Measurements from ENCODE around the gene VPREB3.

VPREB3 gene

GRCh38 chr22:23777776-23778576, 23.8 kb upstream of the VPREB3 start:
- no peaks in the 10 kb centered on the region for H3K9me3 Mint-ChIP-seq
- peaks cover 38% of the 10 kb centered on the region for H3K27me3 Mint-ChIP-seq
- no peak overlapping the region for H3K4me3 Mint-ChIP-seq
- H3K36me3 Mint-ChIP-seq, result no peaks in the 10 kb centered on the region
- CTCF ChIA-PET, result interaction anchor here (0.6 to 1.0 kb wide), 2 partner anchors 9 to 11 kb away, joined by 3 to 4 read pairs; partner anchors contain the start of gene SMARCB1
- no peak for DNase-seq
- H3K4me1 Mint-ChIP-seq, result peaks cover 3% of the 10 kb centered on the region
- H3K27ac Mint-ChIP-seq, result no peak overlapping the region

GRCh38 chr22:23775779-23776375, 21.7 kb upstream of the VPREB3 start:
- peaks cover 17% of the 10 kb centered on the region for H3K4me1 Mint-ChIP-seq
- no peak for DNase-seq
- no peak overlapping the region for H3K4me3 Mint-ChIP-seq
- no peaks in the 10 kb centered on the region for H3K36me3 Mint-ChIP-seq
- peaks cover 38% of the 10 kb centered on the region for H3K27me3 Mint-ChIP-seq
- CTCF ChIA-PET, result interaction anchor here (1.3 kb wide), 1 partner anchor 10 kb away, joined by 7 read pairs; no protein-coding TSS in a partner anchor
- no peaks in the 10 kb centered on the region for H3K9me3 Mint-ChIP-seq
- no peak overlapping the region for H3K27ac Mint-ChIP-seq

DNA sequence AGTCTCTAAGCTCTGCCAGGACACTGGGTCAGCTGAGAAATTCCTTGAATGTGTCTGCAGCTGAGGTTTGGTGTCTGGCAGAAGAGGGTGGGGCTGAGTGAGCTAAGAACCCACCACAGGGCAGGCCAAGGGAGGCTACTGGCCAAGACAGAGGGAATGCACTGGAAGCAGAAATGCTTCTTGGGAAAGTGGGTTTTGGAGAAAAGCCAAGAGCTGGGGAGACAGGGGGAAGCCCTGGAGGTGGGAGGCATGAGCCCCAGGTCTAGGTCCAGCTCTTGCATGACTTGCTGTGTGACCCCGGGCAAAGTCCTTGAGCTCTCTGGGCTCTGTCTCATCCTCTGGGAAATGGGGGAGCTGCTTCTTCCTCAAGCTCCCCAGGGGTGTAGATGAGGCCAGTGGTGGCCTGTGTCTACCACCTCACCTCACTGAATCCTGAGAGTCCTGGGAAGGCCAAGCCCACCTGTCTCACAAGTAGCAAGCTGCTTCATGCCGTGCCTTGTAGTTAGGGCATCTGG, 20.8 kb upstream of the VPREB3 start:
- H3K27ac Mint-ChIP-seq, result no peak overlapping the region
- CTCF ChIA-PET, result interaction anchor here (1.1 to 2.0 kb wide), 3 partner anchors 11 to 119 kb away, joined by 4 to 7 read pairs (median 6); partner anchors contain the start of gene MIF
- no peak overlapping the region for H3K4me3 Mint-ChIP-seq
- H3K36me3 Mint-ChIP-seq, result no peaks in the 10 kb centered on the region
- no peak for DNase-seq
- H3K4me1 Mint-ChIP-seq, result peaks cover 21% of the 10 kb centered on the region
- H3K27me3 Mint-ChIP-seq, result peaks cover 38% of the 10 kb centered on the region
- H3K9me3 Mint-ChIP-seq, result no peaks in the 10 kb centered on the region

DNA sequence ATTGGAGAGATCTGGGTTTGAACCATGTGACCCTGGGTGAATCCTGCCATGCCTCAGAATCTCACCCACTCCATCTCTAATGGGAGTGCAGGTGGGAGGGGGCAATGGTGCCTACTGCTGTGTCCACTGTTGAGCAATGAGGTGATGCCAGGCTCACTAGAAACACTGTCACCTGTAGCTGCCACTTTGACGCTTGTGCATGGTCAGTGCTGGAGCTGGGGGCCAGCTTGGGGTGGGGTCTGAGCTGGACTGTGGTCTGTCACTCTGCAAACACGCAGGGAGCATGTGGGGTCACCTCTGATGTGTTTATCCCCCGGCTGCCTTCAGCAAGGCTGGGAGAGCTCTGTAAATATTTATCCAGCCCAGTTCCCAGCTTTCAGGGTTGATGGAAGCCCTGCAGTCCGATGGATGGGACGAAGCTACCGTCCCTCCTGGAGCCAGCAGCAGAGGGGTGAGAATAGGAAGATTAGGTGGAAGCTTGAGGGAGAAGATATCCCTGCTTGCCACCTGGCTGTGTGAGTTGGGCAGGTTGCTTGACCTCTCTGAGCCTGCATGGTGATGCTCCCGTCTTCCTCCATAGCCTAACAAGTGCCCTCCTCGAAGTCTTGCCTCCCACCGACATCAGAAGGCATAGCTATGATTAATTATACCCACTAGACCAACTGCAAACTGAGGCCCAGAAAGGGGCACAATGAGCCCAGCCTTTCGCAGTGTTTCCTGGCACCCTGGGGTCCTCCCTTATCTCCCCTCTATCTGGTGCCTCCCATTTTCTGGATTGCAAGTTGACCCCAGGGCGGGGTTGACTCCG, 20.1 kb upstream of the VPREB3 start:
- no peaks in the 10 kb centered on the region for H3K36me3 Mint-ChIP-seq
- no peak for DNase-seq
- H3K9me3 Mint-ChIP-seq, result no peaks in the 10 kb centered on the region
- H3K4me1 Mint-ChIP-seq, result peaks cover 23% of the 10 kb centered on the region
- H3K4me3 Mint-ChIP-seq, result no peak overlapping the region
- H3K27me3 Mint-ChIP-seq, result peaks cover 41% of the 10 kb centered on the region
- no peak overlapping the region for H3K27ac Mint-ChIP-seq
- CTCF ChIA-PET, result interaction anchor here (1.1 to 2.0 kb wide), 3 partner anchors 12 to 120 kb away, joined by 4 to 7 read pairs (median 6); partner anchors contain the start of gene MIF

GRCh38 chr22:23773483-23774113, 19.4 kb upstream of the VPREB3 start:
- no peak overlapping the region for H3K27ac Mint-ChIP-seq
- no peak for DNase-seq
- no peak overlapping the region for H3K4me3 Mint-ChIP-seq
- peaks cover 23% of the 10 kb centered on the region for H3K4me1 Mint-ChIP-seq
- H3K27me3 Mint-ChIP-seq, result peaks cover 43% of the 10 kb centered on the region
- H3K9me3 Mint-ChIP-seq, result no peaks in the 10 kb centered on the region
- CTCF ChIA-PET, result interaction anchor here (2.0 kb wide), 1 partner anchor 76 kb away, joined by 6 read pairs; no protein-coding TSS in a partner anchor
- H3K36me3 Mint-ChIP-seq, result no peaks in the 10 kb centered on the region

DNA sequence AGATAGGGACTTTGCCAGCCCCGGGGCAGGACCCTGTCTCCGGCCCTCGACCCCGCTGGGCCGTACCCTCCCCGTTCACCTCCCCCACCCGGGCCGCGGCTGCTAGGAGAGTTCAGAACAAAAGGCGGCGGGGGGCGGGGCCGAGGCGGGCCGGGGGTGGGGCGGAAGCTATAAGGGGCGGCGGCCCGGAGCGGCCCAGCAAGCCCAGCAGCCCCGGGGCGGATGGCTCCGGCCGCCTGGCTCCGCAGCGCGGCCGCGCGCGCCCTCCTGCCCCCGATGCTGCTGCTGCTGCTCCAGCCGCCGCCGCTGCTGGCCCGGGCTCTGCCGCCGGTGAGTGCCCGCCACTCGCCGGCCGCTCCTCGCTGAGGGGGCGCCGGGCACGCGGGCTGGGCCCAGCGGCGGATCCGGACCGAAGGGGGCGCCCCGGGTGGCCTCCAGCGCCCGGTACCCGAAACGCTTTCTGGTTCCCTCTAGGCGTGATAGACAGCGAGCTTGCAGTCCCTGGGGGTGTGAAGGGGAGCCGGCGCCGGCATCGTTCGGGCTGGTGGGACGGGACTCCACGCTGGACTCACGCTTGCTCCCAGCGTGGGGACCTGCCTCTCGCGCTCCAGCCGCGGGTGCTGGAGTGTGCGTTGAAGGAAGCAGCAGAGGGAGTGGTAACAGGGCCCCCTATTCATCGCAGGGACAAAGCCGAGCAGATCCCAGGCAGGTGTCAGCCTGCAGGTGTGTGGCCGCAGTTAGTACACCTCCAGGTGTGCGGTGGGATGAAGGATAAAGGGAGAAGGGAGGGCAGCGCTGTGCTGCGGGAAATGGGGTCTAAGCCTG, 18.6 kb upstream of the VPREB3 start, which contains the start of gene MMP11:
Gene MMP11, plus strand, starts transcription at position 201 of the 825 bp plus-strand sequence. Its CDS starts 22 bp downstream, at position 223.
- peaks cover 43% of the 10 kb centered on the region for H3K27me3 Mint-ChIP-seq
- peaks cover 29% of the 10 kb centered on the region for H3K4me1 Mint-ChIP-seq
- no peaks in the 10 kb centered on the region for H3K36me3 Mint-ChIP-seq
- peak within 1 kb of the TSS; percentile 56 for H3K4me3 Mint-ChIP-seq
- CTCF ChIA-PET, result interaction anchor here (2.2 kb wide), 1 partner anchor 19 kb away, joined by 5 read pairs; no protein-coding TSS in a partner anchor
- H3K27ac Mint-ChIP-seq, result no peak within 1 kb of the TSS
- H3K9me3 Mint-ChIP-seq, result no peaks in the 10 kb centered on the region
- peak; percentile 76 for DNase-seq

DNA sequence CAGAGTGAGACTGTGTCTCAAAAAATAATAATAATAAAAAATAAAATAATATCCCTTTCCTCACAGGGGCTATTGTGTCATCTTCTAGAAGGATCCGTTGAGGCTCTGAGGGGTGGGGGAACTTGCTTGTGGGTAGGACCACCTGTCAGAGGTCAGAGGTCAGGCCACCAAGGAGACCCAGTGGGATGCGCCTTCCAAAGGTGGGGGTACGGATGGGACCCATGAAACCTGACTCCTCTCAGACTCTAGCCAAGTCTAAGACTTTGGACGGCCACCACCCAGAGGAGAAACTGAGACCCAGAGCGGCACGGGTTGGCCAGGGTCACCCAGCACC, 18.1 kb upstream of the VPREB3 start:
- Mint-ChIP-seq H3K27me3 (peaks cover 43% of the 10 kb centered on the region), H3K36me3 (no peaks in the 10 kb centered on the region), H3K4me1 (peaks cover 29% of the 10 kb centered on the region), H3K27ac (no peak overlapping the region), H3K4me3 (peak overlapping the region; percentile 56), H3K9me3 (no peaks in the 10 kb centered on the region)
- DNase-seq, result no peak
- CTCF ChIA-PET, result interaction anchor here (1.4 to 2.2 kb wide), 3 partner anchors 20 to 79 kb away, joined by 5 to 8 read pairs (median 8); no protein-coding TSS in a partner anchor

GRCh38 chr22:23769321-23769965, 15.2 kb upstream of the VPREB3 start:
- DNase-seq, result no peak
- Mint-ChIP-seq H3K4me3 (peak overlapping the region; percentile 40), H3K4me1 (peaks cover 53% of the 10 kb centered on the region), H3K9me3 (no peaks in the 10 kb centered on the region), H3K27ac (no peak overlapping the region), H3K27me3 (peaks cover 26% of the 10 kb centered on the region), H3K36me3 (peaks cover 10% of the 10 kb centered on the region)
- CTCF ChIA-PET, result interaction anchor here (0.7 to 1.5 kb wide), 6 partner anchors 49 to 127 kb away, joined by 3 to 5 read pairs (median 3); no protein-coding TSS in a partner anchor

DNA sequence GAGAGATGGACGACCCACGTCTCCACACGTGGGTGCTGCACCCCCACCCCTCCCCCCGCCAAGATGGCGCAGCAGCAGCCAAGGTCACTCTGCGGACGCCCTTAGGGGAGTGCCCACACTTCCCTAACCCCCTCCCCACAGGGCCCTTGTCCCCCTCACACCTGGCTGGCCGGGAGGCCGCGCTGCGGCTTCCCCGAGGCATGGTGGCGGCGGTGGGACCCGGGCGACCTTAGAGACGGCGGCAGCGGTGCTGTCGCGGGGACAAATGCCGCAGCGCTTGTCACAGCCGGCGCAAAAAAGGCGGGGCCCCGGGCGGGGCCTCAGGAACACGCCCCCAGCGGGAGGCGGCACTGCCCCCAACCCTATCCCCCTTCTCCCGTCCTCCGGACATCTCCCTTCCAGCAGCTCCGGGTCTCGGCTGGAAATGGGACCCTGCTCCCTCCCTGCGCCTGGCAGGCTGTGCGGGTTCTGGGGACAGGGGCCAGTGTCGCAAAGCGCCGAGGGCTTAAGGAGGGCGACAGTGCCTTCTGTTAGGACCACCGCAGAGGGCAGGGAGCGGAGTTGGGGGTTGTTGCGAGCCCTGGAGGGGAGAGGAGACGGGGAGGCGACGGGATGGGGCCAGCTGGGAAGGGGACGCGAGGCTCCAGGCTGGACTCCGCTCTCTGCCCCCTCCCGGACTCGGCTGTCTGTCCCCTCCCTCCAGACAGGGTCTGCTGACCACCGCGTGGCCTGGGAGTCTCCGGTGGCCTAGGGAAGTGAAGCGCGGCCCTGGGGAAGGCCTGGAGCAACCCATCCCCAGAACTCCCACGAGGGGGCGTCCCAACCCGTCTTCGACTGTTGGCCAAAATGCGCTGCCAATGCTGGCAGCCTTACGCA, 13.7 kb upstream of the VPREB3 start, which contains the start of gene CHCHD10:
Gene CHCHD10, minus strand, starts transcription at position 300 of the 876 bp plus-strand sequence. Its CDS starts 98 bp downstream, at position 202.
- peak within 1 kb of the TSS; percentile 80 for H3K4me3 Mint-ChIP-seq
- peaks cover 12% of the 10 kb centered on the region for H3K36me3 Mint-ChIP-seq
- peaks cover 64% of the 10 kb centered on the region for H3K4me1 Mint-ChIP-seq
- H3K9me3 Mint-ChIP-seq, result no peaks in the 10 kb centered on the region
- DNase-seq, result peak; percentile 85
- CTCF ChIA-PET, result interaction anchor here (0.6 to 1.7 kb wide), 5 partner anchors 20 to 135 kb away, joined by 3 to 5 read pairs (median 3); partner anchors contain the start of gene DRICH1
- peak within 1 kb of the TSS; percentile 81 for H3K27ac Mint-ChIP-seq
- H3K27me3 Mint-ChIP-seq, result peaks cover 11% of the 10 kb centered on the region

- Mint-ChIP-seq H3K27ac (peak overlapping the region; percentile 60), H3K36me3 (peaks cover 12% of the 10 kb centered on the region), H3K4me3 (peak overlapping the region; percentile 80), H3K9me3 (no peaks in the 10 kb centered on the region), H3K4me1 (peaks cover 68% of the 10 kb centered on the region), H3K27me3 (peaks cover 8% of the 10 kb centered on the region)
- CTCF ChIA-PET, result interaction anchor here (0.6 to 1.7 kb wide), 6 partner anchors 22 to 135 kb away, joined by 3 to 5 read pairs (median 3); partner anchors contain the start of gene DRICH1
- no peak for DNase-seq
Observed at GRCh38 chr22:23767303-23767672, 13.1 kb upstream of the VPREB3 start.
